Upper lobe of right lung (tissue), 1 donor: ENCODE results near the gene UBAC2. TPM values are rescaled to one million over a fixed set of nuclear protein-coding genes. Genes with fewer than 3 reads are reported as not detected.

ENCODE experiments used
- ATAC-seq: fragments of 200-7000 bp; cut with Tn5 transposase; one replicate; pipeline ENCODE4 v1.9.1; 2020; ENCODE audit warnings: mild to moderate bottlenecking, moderate library complexity
- DNase-seq: peaks from one replicate; pipeline ENCODE4 v3.0.0-alpha.2; 2020
- H3K27ac ChIP-seq: fragments of 200-600 bp; one replicate; pipeline ENCODE4 v1.8.0; 2022
- H3K27me3 ChIP-seq: fragments of 200-600 bp; one replicate; pipeline ENCODE4 v1.8.0; 2022; ENCODE audit warnings: mild to moderate bottlenecking
- H3K36me3 ChIP-seq: fragments of 200-600 bp; one replicate; pipeline ENCODE4 v1.8.0; 2022
- H3K4me1 ChIP-seq: fragments of 200-600 bp; one replicate; pipeline ENCODE4 v1.8.0; 2022
- H3K4me3 ChIP-seq: fragments of 200-600 bp; one replicate; pipeline ENCODE4 v1.8.0; 2022; ENCODE audit warnings: mild to moderate bottlenecking
- H3K9me3 ChIP-seq: fragments of 200-600 bp; one replicate; pipeline ENCODE4 v1.8.0; 2022
- intact Hi-C: fragments of 100-400 bp; cut with DNase I; formaldehyde crosslinking; loops from one replicate; pipeline ENCODE4 v1.11.0; 2022
- total RNA-seq: library from RNA; stranded (reverse); fragmentation: NEBNext Ultra II Directional; extraction: Animal tissue kit (Norgen Biotek cat#: 25700); gene quantifications from one replicate; pipeline ENCODE4 v1.2.1, GENCODE V29; 2021
- TF ChIP-seq, protein P1 (sequence below): fragments of 200-600 bp; IDR thresholded peaks from one replicate; pipeline ENCODE4 v1.8.0; 2022; ENCODE audit warnings: antibody characterized with exemption
- donor health status: DM: no; HTN: yes; CAD: no; lungs with severe emphysema.

The UBAC2 gene
- total RNA-seq, 1 donor from 2014 or later, result 50.2 TPM

DNA sequence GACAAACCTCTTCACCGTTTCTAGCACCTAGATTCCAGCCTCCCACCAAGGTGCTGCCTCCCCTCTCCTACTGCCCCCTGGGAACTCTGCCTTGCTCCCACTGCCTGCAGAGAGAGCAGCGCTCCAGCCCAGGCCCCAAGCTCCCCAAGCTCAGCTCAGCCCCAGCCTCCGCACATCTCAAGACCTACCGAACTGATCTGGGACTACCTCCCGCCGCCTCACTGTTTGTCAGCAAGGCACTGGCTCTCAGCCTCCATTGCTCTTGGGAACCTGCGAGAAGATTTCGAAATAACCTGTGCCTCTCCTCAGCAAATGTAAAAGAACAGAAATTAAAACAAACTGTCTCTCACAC, 198.9 kb downstream of the UBAC2 start:
- ATAC-seq (peak; percentile 70), DNase-seq (no peak)
- TF ChIP-seq, protein P1, sequence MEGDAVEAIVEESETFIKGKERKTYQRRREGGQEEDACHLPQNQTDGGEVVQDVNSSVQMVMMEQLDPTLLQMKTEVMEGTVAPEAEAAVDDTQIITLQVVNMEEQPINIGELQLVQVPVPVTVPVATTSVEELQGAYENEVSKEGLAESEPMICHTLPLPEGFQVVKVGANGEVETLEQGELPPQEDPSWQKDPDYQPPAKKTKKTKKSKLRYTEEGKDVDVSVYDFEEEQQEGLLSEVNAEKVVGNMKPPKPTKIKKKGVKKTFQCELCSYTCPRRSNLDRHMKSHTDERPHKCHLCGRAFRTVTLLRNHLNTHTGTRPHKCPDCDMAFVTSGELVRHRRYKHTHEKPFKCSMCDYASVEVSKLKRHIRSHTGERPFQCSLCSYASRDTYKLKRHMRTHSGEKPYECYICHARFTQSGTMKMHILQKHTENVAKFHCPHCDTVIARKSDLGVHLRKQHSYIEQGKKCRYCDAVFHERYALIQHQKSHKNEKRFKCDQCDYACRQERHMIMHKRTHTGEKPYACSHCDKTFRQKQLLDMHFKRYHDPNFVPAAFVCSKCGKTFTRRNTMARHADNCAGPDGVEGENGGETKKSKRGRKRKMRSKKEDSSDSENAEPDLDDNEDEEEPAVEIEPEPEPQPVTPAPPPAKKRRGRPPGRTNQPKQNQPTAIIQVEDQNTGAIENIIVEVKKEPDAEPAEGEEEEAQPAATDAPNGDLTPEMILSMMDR, result no peak
- Histone ChIP-seq H3K27ac (no peak overlapping the region), H3K4me3 (no peak overlapping the region), H3K36me3 (no peaks in the 10 kb centered on the region), H3K9me3 (no peaks in the 10 kb centered on the region), H3K4me1 (no peaks in the 10 kb centered on the region), H3K27me3 (no peaks in the 10 kb centered on the region)
- intact Hi-C loops, result no loop called here

DNA sequence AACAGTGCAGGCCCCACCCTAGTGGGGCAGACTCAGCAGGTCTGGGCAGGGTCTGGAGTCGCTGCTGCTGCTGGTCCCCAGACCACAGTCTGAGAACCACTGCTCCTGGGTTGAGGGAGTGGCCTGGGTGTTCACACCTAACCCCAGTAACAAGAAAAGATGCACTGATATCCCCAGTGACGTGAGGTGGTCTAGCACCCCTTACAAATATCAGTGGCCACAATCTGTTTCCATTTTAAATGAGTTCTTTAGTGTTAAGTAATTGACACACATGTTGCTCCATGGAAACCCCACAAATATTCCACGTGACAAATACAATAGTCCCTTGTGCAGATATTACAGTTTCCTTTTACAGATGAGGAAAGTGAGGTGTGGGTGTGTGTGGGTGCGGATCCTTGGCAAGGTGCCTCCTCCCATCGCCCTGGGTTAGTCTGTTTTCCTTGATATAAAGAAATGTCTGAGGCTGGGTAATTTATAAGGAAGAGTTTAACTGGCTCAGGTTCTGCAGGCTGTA, 202.9 kb downstream of the UBAC2 start:
- TF ChIP-seq, protein P1, result no peak
- DNase-seq, result no peak
- intact Hi-C loops, result no loop called here
- Histone ChIP-seq H3K27me3 (no peaks in the 10 kb centered on the region), H3K4me1 (no peaks in the 10 kb centered on the region), H3K4me3 (no peak overlapping the region), H3K9me3 (no peaks in the 10 kb centered on the region), H3K36me3 (no peaks in the 10 kb centered on the region), H3K27ac (no peak overlapping the region)
- ATAC-seq, result peak; percentile 43

DNA sequence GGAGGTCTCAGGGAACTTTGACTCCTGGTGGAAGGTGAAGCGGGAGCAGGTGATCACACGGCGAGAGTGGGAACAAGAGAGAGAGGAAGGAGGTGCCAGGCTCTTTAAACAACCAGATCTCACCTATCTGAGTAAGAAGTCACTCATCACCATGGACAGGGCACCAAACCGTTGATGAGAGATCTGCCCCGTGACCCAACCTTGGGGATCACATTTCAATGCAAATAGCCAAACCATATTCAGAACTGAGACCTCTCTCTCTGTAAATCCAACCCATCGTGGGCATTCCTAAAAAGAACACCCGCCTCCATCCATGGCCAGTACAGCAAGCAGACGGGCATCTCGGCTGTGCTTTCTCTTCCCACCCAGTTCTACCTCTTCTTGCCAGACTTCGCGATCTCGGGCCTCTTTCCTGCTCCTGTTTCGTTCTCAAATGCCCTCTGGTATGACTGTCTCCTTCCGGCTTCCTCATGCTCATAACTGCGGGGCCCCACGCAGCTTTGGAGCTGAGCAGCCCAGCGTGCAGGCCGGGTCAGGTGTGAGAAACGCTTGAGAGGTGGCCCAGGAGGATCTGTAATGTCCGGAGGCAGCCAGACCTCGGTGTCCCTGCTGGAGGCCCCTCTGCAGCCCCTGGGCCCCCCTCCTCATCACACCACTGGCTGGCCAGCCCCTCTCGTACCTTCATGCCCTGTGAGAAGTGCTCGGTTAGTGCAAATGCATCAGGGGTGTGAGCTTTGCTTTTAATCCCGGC, 203.5 kb downstream of the UBAC2 start:
- H3K4me1 ChIP-seq, result no peaks in the 10 kb centered on the region
- no peak for ATAC-seq
- no peak overlapping the region for H3K27ac ChIP-seq
- no peaks in the 10 kb centered on the region for H3K9me3 ChIP-seq
- no peaks in the 10 kb centered on the region for H3K36me3 ChIP-seq
- TF ChIP-seq, protein P1, result no peak
- intact Hi-C loops, result no loop called here
- peak; percentile 30 for DNase-seq
- H3K4me3 ChIP-seq, result no peak overlapping the region
- H3K27me3 ChIP-seq, result no peaks in the 10 kb centered on the region

DNA sequence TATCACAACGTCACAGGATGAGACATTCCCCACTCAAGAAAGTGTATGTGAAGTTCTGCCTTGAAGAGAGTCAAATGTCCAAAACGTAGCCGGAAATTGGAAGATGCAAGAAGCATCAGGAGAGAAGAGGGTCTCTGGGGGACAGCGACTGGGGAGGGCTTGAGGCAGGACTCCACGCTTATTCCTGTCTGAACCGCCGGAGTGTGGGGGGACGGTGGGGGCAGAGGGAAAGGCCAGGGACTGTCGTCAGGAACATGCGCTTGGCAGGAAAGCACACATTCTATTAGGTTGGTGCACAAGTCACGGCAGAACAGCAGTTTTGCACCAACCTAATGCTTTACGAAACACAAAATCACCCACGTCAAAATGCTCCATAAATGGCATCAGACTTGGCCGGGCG, 205.3 kb downstream of the UBAC2 start:
- H3K4me3 ChIP-seq, result no peak overlapping the region
- H3K27ac ChIP-seq, result no peak overlapping the region
- no peaks in the 10 kb centered on the region for H3K36me3 ChIP-seq
- H3K9me3 ChIP-seq, result no peaks in the 10 kb centered on the region
- TF ChIP-seq, protein P1, result no peak
- DNase-seq, result no peak
- no peaks in the 10 kb centered on the region for H3K4me1 ChIP-seq
- ATAC-seq, result no peak
- intact Hi-C loops, result no loop called here
- H3K27me3 ChIP-seq, result no peaks in the 10 kb centered on the region

DNA sequence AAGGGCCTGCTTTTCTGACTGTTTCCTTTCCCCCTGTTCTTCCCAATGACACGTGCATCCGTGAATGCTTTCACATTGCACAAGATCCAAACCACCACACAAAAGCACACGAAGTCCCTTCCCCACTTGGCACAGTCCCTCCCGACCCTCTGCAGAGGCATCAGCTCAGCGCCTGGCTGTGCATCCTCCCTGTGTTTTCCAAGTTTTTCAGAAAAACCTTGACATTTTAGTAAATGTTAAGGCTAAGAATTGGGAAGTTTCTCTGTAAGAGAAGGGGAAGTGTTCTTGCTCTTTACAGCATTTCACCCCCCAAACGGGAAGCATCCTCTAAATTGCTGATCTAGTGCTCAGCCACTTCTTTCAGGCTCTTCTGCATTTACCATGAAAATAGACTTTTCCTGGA, 206.1 kb downstream of the UBAC2 start:
- no peak overlapping the region for H3K27ac ChIP-seq
- no peaks in the 10 kb centered on the region for H3K36me3 ChIP-seq
- peak; percentile 39 for DNase-seq
- intact Hi-C loops, result no loop called here
- H3K4me3 ChIP-seq, result no peak overlapping the region
- H3K4me1 ChIP-seq, result no peaks in the 10 kb centered on the region
- TF ChIP-seq, protein P1, result no peak
- H3K27me3 ChIP-seq, result no peaks in the 10 kb centered on the region
- peak; percentile 64 for ATAC-seq
- H3K9me3 ChIP-seq, result no peaks in the 10 kb centered on the region
